22Rv1 (cell line): ENCODE data around the gene SLC7A5.

Source experiments
- ZFX ChIP-seq: fragments of 450-650 bp; IDR thresholded peaks from 2 replicates; pipeline ENCODE4 v1.6.1; 2017; ENCODE audit warnings: antibody characterized with exemption, borderline replicate concordance
- TF ChIP-seq, protein P1 (sequence below): fragments of 450-650 bp; IDR thresholded peaks from 2 replicates; pipeline ENCODE4 v1.5.1; 2017; ENCODE audit warnings: mild to moderate bottlenecking

DNA sequence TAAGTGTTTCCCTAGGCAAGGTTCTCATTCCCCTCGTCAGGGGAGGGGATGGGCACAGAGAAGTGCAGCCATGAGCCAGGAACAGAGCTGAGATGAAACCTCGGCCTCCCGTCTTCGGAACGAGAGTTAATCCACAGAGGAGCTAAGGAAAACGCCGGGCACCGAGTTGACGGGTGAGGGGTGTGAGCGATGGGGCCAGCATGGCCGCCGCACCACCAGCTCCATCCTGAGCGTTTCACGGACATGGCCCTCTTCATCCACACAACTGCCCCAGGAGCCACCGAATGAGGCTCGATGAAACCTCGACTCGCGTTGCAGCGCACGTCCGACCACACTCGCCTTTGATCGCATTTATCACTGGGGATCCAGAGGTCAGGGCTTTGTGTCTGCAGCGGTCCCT lies 45.5 kb upstream of the SLC7A5 start:
- TF ChIP-seq, protein P1, sequence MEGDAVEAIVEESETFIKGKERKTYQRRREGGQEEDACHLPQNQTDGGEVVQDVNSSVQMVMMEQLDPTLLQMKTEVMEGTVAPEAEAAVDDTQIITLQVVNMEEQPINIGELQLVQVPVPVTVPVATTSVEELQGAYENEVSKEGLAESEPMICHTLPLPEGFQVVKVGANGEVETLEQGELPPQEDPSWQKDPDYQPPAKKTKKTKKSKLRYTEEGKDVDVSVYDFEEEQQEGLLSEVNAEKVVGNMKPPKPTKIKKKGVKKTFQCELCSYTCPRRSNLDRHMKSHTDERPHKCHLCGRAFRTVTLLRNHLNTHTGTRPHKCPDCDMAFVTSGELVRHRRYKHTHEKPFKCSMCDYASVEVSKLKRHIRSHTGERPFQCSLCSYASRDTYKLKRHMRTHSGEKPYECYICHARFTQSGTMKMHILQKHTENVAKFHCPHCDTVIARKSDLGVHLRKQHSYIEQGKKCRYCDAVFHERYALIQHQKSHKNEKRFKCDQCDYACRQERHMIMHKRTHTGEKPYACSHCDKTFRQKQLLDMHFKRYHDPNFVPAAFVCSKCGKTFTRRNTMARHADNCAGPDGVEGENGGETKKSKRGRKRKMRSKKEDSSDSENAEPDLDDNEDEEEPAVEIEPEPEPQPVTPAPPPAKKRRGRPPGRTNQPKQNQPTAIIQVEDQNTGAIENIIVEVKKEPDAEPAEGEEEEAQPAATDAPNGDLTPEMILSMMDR: no peak
- no peak for TF ChIP-seq ZFX
